Fibroblast of pulmonary artery (primary cell): ENCODE measurements around the gene DHCR7.

Experiments
- DNase-seq: peaks from one replicate; pipeline ENCODE4 v3.0.0-alpha.2; 2010; ENCODE audit warnings: low read depth
- H3K4me3 ChIP-seq: replicated peaks from 2 replicates; pipeline ENCODE4 v1.5.1; 2011; ENCODE audit warnings: low read depth, mild to moderate bottlenecking, control low read depth, low read length, moderate library complexity
- TF ChIP-seq, protein P1 (sequence below): IDR thresholded peaks from 2 replicates; pipeline ENCODE4 v1.5.1; 2011; ENCODE audit warnings: mild to moderate bottlenecking, control low read depth, low read length, inconsistent platforms; ENCODE audit errors: missing control alignments

Gene DHCR7

DNA sequence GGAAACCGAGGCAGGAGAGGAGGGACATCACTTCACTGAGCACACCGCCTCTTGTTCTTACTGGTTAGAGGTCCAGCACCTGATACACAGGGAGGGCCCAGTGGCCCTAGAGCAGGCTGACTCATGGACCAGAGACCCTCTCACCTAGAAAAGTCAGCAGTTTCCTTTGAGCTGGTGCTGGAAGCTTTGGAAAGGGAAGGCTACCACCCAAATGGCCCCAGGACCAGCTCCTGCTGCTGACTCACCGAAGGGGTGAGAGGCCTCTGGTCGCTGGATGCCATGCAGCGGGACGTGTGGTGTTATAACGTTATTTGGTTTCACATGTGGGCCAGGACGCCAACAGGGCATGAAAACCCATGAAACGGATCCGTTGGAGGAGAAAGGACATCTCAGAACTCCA lies 8.6 kb upstream of the DHCR7 start:
- H3K4me3 ChIP-seq: no peak overlapping the region
- DNase-seq: no peak
- TF ChIP-seq, protein P1, sequence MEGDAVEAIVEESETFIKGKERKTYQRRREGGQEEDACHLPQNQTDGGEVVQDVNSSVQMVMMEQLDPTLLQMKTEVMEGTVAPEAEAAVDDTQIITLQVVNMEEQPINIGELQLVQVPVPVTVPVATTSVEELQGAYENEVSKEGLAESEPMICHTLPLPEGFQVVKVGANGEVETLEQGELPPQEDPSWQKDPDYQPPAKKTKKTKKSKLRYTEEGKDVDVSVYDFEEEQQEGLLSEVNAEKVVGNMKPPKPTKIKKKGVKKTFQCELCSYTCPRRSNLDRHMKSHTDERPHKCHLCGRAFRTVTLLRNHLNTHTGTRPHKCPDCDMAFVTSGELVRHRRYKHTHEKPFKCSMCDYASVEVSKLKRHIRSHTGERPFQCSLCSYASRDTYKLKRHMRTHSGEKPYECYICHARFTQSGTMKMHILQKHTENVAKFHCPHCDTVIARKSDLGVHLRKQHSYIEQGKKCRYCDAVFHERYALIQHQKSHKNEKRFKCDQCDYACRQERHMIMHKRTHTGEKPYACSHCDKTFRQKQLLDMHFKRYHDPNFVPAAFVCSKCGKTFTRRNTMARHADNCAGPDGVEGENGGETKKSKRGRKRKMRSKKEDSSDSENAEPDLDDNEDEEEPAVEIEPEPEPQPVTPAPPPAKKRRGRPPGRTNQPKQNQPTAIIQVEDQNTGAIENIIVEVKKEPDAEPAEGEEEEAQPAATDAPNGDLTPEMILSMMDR: no peak

DNA sequence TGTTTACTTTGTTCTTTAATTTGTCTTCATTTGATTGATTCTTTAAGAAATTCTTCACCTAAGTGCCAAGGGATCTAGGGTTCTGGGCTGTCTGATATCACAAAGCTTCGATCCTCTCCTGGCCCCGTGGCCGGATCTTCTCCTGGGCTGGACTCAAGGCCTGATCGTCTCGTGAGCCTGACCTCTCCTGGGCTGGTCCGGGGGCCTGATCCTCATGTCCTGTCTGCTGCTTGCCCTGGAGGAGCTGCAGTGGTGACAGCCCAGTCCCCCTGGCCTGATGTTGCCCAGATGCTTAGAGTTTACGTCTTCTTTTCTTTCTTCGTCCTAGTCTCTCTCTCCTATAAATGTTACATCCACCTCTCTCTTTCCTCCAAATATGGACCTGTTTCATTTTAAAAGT lies 8.1 kb upstream of the DHCR7 start:
- no peak for DNase-seq
- H3K4me3 ChIP-seq: no peak overlapping the region
- TF ChIP-seq, protein P1: no peak

DNA sequence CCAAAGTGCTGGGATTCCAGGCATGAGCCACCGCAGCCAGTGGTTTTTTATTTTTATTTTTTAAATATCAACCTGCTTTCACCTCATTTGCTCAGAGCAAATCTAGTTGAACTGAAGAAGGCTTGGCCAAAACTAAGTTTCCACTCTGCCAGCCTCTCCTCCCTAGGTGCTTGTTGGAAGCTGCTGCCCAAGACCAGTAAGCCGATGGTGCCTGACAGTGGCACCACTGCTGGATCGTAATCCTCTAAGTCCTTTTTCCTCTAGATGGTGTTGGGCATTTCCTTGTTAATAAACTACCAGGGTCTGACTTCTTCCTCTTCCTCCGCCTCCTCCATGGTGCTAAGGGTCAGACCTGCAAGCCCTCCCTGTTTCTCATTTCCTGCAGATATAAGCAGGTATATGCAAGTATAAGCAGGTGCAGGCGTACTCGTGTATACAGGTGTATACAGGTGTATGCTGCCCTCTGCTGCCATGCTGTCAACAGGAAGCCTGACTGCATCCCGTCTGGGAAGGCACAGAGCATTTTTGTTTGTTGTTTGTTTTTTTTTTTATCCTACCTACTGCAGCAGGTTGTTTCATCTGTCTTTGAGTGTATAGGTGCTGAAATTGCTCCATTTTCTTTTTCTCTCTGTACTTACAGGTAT lies 6.4 kb upstream of the DHCR7 start:
- no peak overlapping the region for H3K4me3 ChIP-seq
- TF ChIP-seq, protein P1: no peak
- DNase-seq: no peak

DNA sequence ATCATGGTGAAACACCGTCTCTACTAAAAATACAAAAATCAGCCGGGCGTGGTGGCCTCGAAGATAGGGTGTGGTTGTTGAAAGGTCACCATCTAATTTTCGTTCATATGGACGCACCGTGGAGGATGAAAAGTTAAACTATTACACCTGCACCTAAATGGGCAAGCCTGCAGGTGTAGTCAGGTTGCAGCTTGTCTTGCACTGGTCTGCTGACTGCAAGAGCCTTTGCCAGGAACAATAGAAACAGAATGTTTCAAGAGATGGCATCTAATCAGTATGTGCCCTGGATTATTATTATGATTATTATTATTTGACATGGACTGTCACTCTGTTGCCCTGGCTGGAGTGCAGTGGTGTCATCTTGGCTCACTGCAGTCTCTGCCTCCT lies 5.7 kb upstream of the DHCR7 start:
- H3K4me3 ChIP-seq: peak overlapping the region; percentile 92
- TF ChIP-seq, protein P1: no peak
- DNase-seq: no peak

DNA sequence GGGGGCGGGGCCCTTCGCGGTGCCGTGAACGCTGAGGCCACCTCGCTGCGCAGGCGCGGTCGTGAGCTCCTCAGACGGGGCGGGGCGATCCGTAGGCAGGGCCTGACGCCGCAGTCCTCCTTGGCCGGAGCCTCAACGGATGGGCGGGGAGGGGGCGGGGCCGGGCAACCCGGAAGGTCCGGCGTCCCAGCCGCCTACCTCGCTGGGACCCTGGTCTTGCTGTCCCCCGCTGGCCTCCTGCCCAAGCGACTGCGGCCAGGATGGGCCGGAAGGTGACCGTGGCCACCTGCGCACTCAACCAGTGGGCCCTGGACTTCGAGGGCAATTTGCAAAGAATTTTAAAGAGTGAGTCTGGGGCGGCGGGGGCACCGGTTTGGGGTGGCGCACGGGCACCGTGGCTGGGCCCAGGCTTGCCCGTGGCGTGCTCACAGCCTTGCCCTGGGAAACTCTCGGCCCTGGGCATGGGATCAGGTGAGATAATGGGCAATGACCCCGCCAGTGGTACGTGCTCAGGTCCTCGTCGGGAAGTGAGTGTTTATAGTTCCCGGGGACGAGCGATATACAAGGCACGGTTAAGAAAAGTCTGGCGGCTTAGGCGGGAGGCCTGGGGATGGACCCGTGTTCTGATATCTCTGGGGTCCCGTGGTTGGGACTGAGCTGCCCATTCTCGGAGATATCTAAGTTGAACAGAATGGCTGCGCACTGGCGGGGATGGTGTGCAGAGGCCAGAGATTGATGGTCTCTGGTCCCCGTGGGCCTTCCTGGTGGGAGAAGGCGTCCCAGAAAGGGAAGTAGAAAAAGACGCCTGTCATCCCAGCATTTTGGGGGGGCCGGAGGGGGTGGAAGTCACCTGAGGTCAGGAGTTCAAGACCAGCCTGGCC lies 5.1 kb upstream of the DHCR7 start, which contains the start of gene NADSYN1:
Gene NADSYN1 (plus strand): TSS at position 167 of the 881 bp plus-strand sequence. CDS start 94 bp downstream, at position 261.
- TF ChIP-seq, protein P1: no peak
- peak; percentile 94 for DNase-seq
- H3K4me3 ChIP-seq: peak within 1 kb of the TSS; percentile 92

DNA sequence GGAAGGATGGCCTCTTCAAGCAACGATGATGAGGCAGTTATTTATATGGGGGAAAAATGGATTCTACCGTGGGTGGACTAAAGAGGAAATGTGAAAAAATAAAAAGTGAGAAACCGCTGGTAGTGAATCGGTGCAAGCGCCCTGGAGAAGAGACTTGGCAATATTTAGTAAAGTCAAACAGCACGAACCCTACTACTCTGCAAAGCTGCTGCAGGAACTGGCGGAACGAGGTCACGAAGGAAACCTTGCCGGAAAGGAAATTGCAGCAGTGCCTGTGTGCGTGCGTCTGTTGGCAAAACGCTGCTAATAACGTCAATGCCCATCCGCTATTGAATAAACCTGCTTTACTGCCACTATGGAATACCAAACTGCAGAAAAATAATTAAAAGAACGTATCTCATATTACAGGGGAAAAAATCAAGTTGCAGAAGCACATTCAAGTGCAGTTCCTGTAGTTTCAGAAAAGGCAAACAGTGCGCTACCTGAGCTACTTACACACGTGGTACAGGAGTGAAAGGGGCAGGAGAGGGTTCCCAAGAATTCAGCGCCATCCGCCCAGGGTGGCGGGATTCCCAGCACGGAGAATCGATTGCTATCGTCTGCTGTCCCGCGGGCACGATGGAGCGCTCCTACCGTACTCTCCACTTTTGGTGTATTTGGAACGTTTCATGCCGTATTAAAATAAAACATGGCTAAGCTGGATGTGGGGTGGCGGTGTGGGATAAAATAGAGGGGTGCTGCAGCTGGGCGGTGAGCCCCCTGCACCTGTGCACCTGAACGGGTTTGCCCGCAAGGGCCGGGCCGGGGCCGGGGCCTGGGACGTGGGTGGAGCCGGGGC lies 4.2 kb upstream of the DHCR7 start:
- TF ChIP-seq, protein P1: no peak
- peak overlapping the region; percentile 92 for H3K4me3 ChIP-seq
- DNase-seq: peak; percentile 64
